SW480 (cell line): ENCODE results near the gene ANGPT4.
A peak's percentile ranks its signal among the peaks of the same experiment; 100 is the strongest.

Experiments used
- DNase-seq: peaks from one replicate; pipeline ENCODE4 v3.0.0-alpha.2; 2016; ENCODE audit warnings: low spot score

Gene ANGPT4

DNA sequence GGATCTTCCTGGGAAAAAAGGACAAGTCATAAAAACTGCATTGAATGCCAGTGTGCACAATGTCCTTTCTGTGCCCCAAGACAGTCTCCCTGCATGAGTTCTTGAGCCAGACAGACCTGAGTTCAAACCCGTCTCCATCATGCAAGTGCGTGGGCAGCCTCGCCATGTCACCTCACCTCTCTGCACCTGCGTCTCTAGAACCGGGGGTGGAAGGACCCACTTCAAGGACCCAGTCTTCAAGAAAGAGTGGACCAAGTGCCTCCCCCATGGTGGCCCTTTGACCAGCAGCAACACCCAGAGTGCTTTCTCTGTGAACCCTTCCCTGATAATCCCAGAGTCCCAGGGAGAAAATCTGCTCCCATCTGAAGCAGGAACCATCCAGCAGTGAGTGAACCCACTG is 23.5 kb upstream of the ANGPT4 start:
- DNase-seq: no peak

DNA sequence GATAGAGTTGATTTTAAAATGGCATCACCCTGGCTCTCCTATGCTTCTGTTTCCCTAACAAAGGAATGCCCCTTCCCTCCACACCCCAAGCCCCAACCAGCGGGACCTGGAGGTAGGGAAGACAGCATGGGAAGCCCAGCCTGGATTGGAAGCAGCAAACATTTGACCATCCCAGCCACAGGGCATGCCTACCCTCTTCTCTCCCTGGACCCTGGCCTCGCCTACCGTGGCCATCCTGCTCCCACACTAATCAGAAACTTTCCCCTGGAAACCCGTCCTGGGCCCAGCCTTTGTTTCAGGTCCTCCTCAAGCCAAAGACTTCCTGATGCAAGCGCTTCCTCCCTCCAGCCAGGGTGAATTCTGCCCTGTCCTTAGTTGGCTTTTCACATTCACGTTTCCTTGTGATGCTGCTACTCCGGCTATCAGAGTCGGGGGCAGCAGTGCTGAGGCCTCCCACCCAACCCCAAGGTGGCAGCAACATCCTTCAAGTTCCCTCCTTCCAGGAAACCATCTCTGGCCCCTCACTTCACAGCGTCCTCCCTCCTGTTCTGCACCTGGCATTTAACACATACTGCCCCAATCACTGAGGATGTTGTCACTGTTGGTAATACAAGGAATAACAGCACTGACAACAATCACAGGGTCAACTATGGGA is 18.2 kb upstream of the ANGPT4 start:
- no peak for DNase-seq

GRCh38 chr20:933029-933428 is 16.9 kb upstream of the ANGPT4 start:
- no peak for DNase-seq

- no peak for DNase-seq
Measured at GRCh38 chr20:931401-931800, 15.3 kb upstream of the ANGPT4 start.

GRCh38 chr20:926670-927069 is 10.5 kb upstream of the ANGPT4 start:
- DNase-seq: no peak

GRCh38 chr20:925516-925915 is 9.4 kb upstream of the ANGPT4 start:
- no peak for DNase-seq

- DNase-seq: peak; percentile 64
Measured at GRCh38 chr20:924639-925038, 8.5 kb upstream of the ANGPT4 start.

GRCh38 chr20:922781-923180 is 6.6 kb upstream of the ANGPT4 start:
- DNase-seq: no peak

GRCh38 chr20:921068-921467 is 4.9 kb upstream of the ANGPT4 start:
- no peak for DNase-seq

DNA sequence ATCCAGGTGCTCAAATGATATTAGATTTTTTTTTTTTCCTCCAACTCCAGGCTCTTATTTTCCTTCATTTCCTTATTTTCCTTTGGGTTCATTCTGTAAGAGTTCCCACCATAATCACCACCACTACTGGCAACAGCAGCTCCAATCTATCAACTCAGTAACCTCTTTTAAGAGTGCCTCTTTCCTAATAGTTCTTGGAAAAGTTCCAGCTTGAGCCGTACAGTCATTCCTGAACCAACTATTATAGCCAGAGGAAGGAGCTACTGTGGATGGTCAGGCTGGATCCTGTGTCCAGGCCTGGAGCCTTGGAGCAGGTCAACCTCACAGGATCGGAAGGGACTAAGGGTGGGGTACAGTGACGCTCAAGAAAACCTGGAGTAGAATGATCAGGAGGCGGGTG is 4.2 kb upstream of the ANGPT4 start:
- no peak for DNase-seq

GRCh38 chr20:919491-919916 is 3.4 kb upstream of the ANGPT4 start:
- DNase-seq: no peak

DNA sequence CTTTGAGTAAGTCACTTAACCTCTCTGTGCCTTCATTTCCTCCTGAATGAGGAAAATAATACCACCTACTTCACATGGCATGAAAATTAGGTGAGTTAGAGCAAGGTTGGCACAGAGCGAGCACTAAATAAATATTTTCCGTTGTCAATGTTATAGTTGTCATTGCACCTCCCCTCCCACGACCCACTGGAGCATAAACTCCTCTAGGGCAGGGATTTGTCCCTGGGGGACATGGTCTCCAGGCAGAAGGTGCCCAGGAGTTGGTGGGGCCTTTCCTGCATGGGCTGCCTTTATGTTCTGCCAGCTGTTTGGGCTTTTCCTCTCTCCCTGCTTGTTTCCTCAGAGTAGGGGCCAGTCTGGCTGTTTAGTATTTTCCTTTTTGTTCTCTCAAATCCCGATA is 1.3 kb upstream of the ANGPT4 start:
- DNase-seq: no peak

- DNase-seq: no peak
Measured at GRCh38 chr20:916825-917224, 691 bp upstream of the ANGPT4 start.

- peak; percentile 22 for DNase-seq
Measured at GRCh38 chr20:914727-915498, 1.2 kb downstream of the ANGPT4 start.

DNA sequence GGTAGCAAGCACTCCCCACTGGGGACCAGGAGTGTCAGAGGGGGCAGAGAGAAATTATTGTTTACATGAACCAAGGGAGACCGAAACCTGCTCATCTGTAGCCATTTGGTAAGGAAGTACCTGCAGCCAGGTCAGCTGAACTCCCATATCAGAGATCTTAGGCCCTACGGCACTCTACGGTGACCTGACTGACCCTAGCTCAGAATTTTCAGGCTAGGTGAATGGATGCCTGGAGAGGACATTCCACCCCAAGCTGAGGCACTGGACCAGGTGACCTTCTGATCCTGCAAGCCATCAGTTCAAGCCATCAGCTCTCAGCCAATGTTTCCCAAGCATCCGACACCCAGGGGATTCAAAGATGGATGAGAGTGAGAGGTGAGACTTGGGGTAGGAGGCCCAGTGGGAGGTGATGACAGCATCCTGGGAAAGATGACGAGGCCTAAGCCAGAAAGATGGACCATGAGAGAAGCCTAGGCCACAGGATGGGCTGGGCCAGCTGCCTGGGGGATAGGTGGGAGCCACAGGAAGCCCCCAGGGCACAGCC is 2.8 kb downstream of the ANGPT4 start:
- no peak for DNase-seq

DNA sequence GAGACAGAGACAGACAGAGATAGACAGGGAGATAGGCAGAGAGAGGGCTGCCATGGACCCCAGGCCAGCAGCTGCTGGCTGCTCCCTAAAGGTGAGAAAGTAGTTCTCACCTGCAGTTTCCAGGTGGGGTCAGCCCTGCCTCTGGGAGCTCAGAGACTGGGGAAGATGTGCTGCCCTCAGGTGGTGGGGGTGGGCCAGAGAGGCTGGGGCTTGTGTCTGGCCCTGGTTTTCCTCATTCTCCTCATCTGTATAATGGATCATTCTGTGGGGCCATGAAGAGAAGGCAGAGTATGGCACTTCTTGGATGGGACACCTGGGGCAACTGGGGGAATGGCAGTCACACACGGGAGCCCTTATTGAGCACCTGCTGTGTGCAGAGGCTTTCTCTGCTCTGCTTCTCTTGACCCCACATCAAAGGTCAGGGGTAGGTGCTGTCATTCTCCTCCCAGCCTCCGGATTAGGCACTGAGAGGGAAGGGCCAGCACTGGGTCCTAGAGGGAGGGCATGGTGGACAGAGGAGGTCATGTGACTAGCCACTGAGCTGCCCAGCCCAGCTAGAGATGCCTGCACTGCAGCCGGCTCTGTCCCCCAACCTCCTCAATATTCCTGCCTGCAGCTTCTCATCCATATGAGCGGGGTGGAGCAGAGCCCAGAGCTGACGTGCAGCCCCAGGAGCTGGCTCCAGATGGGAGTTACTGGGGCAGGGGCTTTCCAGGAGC is 4.1 kb downstream of the ANGPT4 start:
- DNase-seq: peak; percentile 14

GRCh38 chr20:910870-911770 is 5.0 kb downstream of the ANGPT4 start:
- no peak for DNase-seq

DNA sequence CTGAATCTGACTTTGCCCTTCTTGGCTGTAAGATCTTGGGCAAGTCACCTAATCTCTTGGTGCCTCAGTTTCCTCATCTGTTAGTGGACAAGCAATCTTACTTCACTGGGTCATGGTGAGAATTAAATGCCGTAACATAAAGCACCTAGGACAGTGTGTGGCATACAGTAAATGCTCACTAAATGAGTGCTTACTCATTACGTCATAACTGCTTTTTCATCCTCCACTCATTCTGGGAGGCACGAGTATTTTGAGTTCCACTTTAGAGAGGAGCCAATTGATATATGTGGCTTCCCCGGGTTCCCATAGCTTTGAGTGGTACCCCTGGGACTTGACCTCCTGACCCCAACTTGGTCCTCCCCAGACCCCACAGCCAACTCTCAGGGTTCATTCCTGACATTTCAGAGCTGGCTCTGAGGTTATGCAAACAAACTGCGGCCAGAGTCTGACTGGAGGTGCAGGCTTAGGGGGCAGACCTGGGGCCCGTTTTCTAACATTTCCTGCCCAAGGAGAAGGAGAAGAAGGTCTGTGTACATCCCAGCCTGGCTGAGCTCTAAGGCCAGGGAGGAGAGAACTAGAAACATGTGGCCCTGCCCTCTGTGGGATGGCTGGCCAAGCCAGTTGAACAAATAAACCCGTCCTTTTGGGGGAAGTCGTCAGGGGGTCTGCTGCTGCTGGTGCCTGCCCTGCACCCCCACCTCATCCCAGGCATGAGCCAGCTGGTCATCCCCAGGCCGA is 5.8 kb downstream of the ANGPT4 start:
- no peak for DNase-seq

GRCh38 chr20:909641-910040 is 6.5 kb downstream of the ANGPT4 start:
- DNase-seq: no peak

GRCh38 chr20:906703-907270 is 9.3 kb downstream of the ANGPT4 start:
- DNase-seq: no peak
